ENCODE measurements around the gene B4GALT5.

- TF ChIP-seq CTCF (IDR thresholded peaks at IDR 0.05) (no peak), POLR2AphosphoS5 (IDR thresholded peaks at IDR 0.05) (peak in 1 of 2 donors; percentile 72), POLR2A (IDR thresholded peaks at IDR 0.05) (no peak)
Observed at GRCh38 chr20:49594143-49594930, 119.3 kb downstream of the B4GALT5 start.
